Panc1 (cell line): ENCODE data around the gene PHLDB1.

Source experiments
- SIN3A ChIP-seq: IDR thresholded peaks from 2 replicates; pipeline ENCODE4 v1.6.1; 2012; ENCODE audit warnings: low read depth, mild to moderate bottlenecking, low read length, moderate library complexity, borderline replicate concordance; ENCODE audit not compliant: insufficient read depth
- TF ChIP-seq, protein P1 (sequence below): fragments of 450-650 bp; IDR thresholded peaks from 2 replicates; pipeline ENCODE4 v1.5.1; 2017; ENCODE audit warnings: mild to moderate bottlenecking

DNA sequence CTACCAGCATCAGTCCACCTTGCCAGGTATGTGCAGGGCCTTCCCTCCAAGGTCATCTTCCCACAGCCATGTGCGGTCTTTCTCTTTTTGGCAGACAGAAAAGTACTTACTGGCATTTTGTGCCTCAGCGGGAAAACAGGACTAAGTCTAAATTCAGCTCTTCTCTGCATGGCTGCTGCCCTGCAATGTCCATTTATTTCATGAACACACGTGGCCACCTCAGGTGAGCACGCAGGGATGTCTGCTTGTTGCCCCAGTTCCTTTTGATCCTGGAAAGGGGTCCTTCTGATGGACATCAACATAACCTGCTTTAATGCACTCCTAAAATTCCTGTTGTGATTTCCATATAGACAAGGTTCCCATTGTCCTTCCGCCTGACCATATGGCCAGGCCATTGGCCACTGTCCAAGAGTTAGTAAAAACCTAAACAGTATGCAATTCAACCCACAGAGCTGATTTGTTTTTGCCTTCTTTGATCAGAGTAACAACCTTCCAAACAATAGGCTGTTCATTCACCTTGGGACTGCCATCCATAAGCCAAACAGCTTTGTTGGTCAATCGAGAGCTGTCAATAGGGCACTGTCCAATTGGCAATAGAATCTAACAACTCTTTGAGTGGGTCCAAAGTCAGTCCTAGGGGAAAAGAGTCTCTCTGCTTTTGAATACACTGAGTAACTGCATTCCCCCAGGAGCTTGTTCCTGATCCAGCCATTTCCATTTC, 66.1 kb downstream of the PHLDB1 start:
- TF ChIP-seq, protein P1, sequence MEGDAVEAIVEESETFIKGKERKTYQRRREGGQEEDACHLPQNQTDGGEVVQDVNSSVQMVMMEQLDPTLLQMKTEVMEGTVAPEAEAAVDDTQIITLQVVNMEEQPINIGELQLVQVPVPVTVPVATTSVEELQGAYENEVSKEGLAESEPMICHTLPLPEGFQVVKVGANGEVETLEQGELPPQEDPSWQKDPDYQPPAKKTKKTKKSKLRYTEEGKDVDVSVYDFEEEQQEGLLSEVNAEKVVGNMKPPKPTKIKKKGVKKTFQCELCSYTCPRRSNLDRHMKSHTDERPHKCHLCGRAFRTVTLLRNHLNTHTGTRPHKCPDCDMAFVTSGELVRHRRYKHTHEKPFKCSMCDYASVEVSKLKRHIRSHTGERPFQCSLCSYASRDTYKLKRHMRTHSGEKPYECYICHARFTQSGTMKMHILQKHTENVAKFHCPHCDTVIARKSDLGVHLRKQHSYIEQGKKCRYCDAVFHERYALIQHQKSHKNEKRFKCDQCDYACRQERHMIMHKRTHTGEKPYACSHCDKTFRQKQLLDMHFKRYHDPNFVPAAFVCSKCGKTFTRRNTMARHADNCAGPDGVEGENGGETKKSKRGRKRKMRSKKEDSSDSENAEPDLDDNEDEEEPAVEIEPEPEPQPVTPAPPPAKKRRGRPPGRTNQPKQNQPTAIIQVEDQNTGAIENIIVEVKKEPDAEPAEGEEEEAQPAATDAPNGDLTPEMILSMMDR, result no peak
- no peak for TF ChIP-seq SIN3A
